ENCODE data around the gene SCG2.

GRCh38 chr2:223587301-223587700 lies 14.9 kb downstream of the SCG2 start:
- TF ChIP-seq CTCF (IDR thresholded peaks at IDR 0.05; ENCODE audit: poor library complexity, severe bottlenecking): no peak
- TF ChIP-seq RAD21 (conservative IDR thresholded peaks at IDR 0.05): no peak
- no peak for TF ChIP-seq POLR2AphosphoS5 (IDR thresholded peaks at IDR 0.05)
